Omental fat pad (tissue), 4 donors: ENCODE data around the gene TPRG1L. TPM values are rescaled to one million over a fixed set of nuclear protein-coding genes. Genes with fewer than 3 reads are reported as not detected.

Source experiments
- ATAC-seq: fragments of 150-250 bp; one replicate; pipeline ENCODE4 v1.9.1; 2016; ENCODE audit warnings: mild to moderate bottlenecking, moderate library complexity; ENCODE audit not compliant: low FRiP score
- DNase-seq: peaks from one replicate; pipeline ENCODE4 v3.0.0-alpha.2; 2019; ENCODE audit warnings: low spot score
- CTCF ChIP-seq, 3 donors: fragments of 450-650 bp; IDR thresholded peaks; one replicate each; pipeline ENCODE4 v1.5.1; 2016 to 2017; ENCODE audit warnings: antibody characterized with exemption in 3 of 3, mild to moderate bottlenecking in 3 of 3, moderate library complexity in 2 of 3
- total RNA-seq, 4 donors: library from RNA; depleted of rRNA; stranded (reverse); fragments of >200 nt; gene quantifications; one replicate each; pipeline ENCODE4 v1.1.0, GENCODE V29; 2016

Gene TPRG1L
- total RNA-seq, 4 donors from 2014 or later = 24.9 to 53.0 (median 37.4) TPM

DNA sequence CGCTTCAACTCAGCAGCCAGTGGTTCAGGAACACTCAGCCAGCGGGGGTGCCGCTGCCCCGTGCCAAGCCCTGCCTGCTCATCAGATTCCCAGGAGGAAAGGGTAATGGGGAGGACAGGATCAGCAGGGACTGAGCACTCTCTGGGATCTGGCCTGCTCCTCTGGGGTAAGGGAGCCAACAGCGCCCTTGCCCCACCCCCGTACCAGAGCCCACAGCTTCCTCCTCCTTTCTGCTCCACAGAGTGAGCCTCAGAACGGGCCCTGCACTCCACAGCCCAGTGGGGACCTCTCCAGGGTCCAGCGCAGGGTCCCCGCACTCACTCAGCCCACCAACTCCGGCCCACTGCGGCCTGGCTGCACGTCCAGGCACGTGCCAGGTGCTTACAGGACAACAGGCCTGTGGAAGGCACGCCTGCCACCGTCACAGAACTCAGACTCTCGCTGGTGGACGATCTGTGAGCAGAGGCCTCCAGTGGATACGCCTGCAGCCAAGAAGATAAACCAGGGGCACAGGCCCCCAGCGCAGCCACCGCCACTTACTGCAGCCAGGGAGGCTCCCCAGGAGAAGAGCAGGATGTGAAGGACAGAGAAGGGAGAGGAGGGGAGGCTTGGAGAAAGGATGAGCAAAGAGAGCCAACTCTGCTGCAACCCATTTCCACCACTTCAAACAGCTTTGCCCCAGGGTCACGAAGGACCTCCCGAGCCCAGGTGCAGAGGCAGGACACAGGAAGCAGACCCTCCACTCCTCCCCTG, 15.6 kb upstream of the TPRG1L start:
- no peak for ATAC-seq
- TF ChIP-seq CTCF (IDR thresholded peaks at IDR 0.05) = no peak
- no peak for DNase-seq

GRCh38 chr1:3609769-3610526, 14.9 kb upstream of the TPRG1L start:
- DNase-seq (no peak), ATAC-seq (no peak)
- no peak for TF ChIP-seq CTCF (IDR thresholded peaks at IDR 0.05)

DNA sequence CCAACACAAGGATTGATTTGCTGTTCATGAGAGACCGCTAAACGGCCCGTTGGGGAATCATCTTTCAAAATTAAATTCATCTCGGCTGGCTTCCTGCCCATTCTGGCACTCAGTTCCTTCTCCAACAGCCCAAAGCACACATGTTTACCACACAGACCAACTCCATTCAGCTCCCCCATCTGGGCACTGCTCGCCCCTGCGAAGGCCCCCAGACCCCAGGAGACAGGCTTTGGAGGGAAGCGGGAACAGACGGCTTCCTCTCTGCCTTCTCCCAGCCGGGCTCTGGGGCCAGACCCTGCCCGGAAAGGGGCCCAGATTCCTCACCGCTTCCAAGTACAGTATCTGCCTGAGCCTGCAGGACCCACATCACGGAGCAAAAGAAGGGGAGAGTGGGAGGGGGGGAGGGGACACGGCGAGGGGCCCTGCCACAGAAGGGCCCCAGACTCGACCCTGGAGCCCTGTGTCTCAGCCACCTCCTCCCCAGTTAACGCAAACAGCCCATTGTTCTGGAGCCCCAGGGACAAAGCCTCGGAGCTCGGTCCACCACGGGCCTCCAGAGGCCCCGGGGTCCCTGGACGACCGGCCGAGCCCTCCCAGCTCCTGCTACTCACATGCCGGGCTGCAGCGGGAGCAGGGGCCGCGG, 14.2 kb upstream of the TPRG1L start:
- no peak for ATAC-seq
- no peak for TF ChIP-seq CTCF (IDR thresholded peaks at IDR 0.05)
- DNase-seq = no peak

GRCh38 chr1:3611170-3612019, 13.4 kb upstream of the TPRG1L start, which contains the start of gene MEGF6:
Gene MEGF6 (minus strand): TSS chr1:3611508. CDS start chr1:3611268, 240 bp downstream.
- DNase-seq (peak; percentile 44), ATAC-seq (peak; percentile 76)
- no peak for TF ChIP-seq CTCF (IDR thresholded peaks at IDR 0.05)

GRCh38 chr1:3612123-3612522, 12.7 kb upstream of the TPRG1L start:
- no peak for TF ChIP-seq CTCF (IDR thresholded peaks at IDR 0.05)
- DNase-seq (no peak), ATAC-seq (no peak)
